Activated CD8-positive, alpha-beta T cell treated with anti-CD3 and anti-CD28 coated beads for 36 hours (primary cell): ENCODE results near the gene PTGER3. TPM values are rescaled to one million over a fixed set of nuclear protein-coding genes. Genes with fewer than 3 reads are reported as not detected.

Source experiments
- ATAC-seq: fragments of 200-7000 bp; cut with Tn5 transposase; one replicate; pipeline ENCODE4 v1.10.0; 2021; ENCODE audit warnings: mild to moderate bottlenecking, moderate library complexity
- CTCF ChIA-PET: fragments of 350-600 bp; sonication (Branson Sonifier 250); formaldehyde crosslinking; loops from one replicate; lab custom pipeline; 2021; ENCODE audit warnings: antibody characterized with exemption; lab: Charles Lee
- POLR2A ChIA-PET: fragments of 350-600 bp; sonication (Branson Sonifier 250); formaldehyde crosslinking; loops from one replicate; lab custom pipeline; 2021; ENCODE audit warnings: antibody characterized with exemption; lab: Charles Lee
- DNase-seq: peaks from one replicate; pipeline ENCODE4 v3.0.0-alpha.2; 2020
- H3K27ac Mint-ChIP-seq: one replicate; pipeline ENCODE4 v1.8.0; 2021; ENCODE audit warnings: mild to moderate bottlenecking, mixed read lengths
- H3K27me3 Mint-ChIP-seq: one replicate; pipeline ENCODE4 v1.8.0; 2021; ENCODE audit warnings: mixed read lengths
- H3K36me3 Mint-ChIP-seq: one replicate; pipeline ENCODE4 v1.8.0; 2021; ENCODE audit warnings: low read depth, mixed read lengths
- H3K4me1 Mint-ChIP-seq: one replicate; pipeline ENCODE4 v1.8.0; 2021; ENCODE audit warnings: low read depth, mixed read lengths
- H3K4me3 Mint-ChIP-seq: one replicate; pipeline ENCODE4 v1.8.0; 2021; ENCODE audit warnings: mild to moderate bottlenecking, moderate library complexity, mixed read lengths
- H3K9me3 Mint-ChIP-seq: one replicate; pipeline ENCODE4 v1.8.0; 2021; ENCODE audit warnings: mixed read lengths
- intact Hi-C: fragments of 100-400 bp; cut with micrococcal nuclease; formaldehyde crosslinking; loops from one replicate; pipeline ENCODE4 v1.10.0; 2022
- total RNA-seq, 2 experiments: library from RNA; stranded (reverse); gene quantifications; one replicate each; pipeline ENCODE4 v1.2.3, GENCODE V29; 2021
- TF ChIP-seq, protein P1 (sequence below): fragments of 200-600 bp; IDR thresholded peaks from one replicate; pipeline ENCODE4 v1.8.0; 2022; ENCODE audit warnings: antibody characterized with exemption, mild to moderate bottlenecking

Gene PTGER3
- total RNA-seq, 2 experiments from 2014 or later: not detected

DNA sequence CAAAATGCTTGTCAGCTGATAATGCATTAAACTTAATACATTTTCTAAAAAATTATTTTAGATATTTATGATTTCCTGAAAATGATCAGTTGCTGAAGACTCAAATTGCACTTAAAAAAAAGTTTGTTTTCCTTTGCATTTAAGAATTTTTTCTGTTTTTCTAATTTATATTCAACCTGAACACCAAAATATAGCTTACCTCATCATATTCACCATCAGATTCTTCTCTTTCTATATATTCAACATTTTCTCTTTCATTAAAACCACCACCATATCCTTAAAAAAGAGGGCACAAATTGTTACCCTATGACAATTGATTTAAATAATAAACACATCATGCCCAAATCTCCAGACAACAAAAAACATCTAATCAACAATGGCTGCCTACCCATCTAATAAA is 24.7 kb upstream of the PTGER3 start:
- Mint-ChIP-seq H3K9me3 (no peaks in the 10 kb centered on the region), H3K27ac (peak overlapping the region; percentile 48), H3K4me3 (no peak overlapping the region), H3K4me1 (peaks cover 35% of the 10 kb centered on the region), H3K36me3 (peaks cover 57% of the 10 kb centered on the region), H3K27me3 (no peaks in the 10 kb centered on the region)
- intact Hi-C loops: no loop called here
- ChIA-PET CTCF (interaction anchor here (2.0 kb wide), 1 partner anchor 9 kb away, joined by 6 read pairs; the partner anchor contains the start of gene ZRANB2), POLR2A (no interaction called here)
- DNase-seq (no peak), ATAC-seq (no peak)
- TF ChIP-seq, protein P1, sequence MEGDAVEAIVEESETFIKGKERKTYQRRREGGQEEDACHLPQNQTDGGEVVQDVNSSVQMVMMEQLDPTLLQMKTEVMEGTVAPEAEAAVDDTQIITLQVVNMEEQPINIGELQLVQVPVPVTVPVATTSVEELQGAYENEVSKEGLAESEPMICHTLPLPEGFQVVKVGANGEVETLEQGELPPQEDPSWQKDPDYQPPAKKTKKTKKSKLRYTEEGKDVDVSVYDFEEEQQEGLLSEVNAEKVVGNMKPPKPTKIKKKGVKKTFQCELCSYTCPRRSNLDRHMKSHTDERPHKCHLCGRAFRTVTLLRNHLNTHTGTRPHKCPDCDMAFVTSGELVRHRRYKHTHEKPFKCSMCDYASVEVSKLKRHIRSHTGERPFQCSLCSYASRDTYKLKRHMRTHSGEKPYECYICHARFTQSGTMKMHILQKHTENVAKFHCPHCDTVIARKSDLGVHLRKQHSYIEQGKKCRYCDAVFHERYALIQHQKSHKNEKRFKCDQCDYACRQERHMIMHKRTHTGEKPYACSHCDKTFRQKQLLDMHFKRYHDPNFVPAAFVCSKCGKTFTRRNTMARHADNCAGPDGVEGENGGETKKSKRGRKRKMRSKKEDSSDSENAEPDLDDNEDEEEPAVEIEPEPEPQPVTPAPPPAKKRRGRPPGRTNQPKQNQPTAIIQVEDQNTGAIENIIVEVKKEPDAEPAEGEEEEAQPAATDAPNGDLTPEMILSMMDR: no peak

DNA sequence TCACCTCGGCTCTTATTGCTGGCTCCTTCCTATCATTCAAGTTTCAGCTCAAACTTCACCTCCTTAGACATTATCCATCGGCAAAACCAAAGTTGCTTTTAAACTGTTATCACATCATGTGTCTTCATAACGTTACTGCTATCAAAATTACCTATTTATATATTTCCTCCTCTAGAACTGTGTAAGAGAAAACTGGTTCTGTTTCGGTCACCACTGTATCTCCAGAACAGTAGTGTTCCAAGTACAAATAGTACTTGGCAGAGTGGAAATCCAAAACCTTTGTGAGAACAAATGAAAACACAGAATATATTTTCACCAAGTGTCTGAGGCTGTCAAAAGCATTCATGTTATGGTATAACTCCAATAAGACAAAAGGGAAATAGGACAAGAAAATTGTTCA is 24.1 kb upstream of the PTGER3 start:
- Mint-ChIP-seq H3K27ac (peak overlapping the region; percentile 41), H3K9me3 (no peaks in the 10 kb centered on the region), H3K4me3 (no peak overlapping the region), H3K27me3 (no peaks in the 10 kb centered on the region), H3K36me3 (peaks cover 58% of the 10 kb centered on the region), H3K4me1 (peaks cover 35% of the 10 kb centered on the region)
- ATAC-seq (no peak), DNase-seq (no peak)
- TF ChIP-seq, protein P1: no peak
- ChIA-PET CTCF (interaction anchor here (2.0 kb wide), 1 partner anchor 9 kb away, joined by 6 read pairs; the partner anchor contains the start of gene ZRANB2), POLR2A (no interaction called here)
- intact Hi-C loops: no loop called here

DNA sequence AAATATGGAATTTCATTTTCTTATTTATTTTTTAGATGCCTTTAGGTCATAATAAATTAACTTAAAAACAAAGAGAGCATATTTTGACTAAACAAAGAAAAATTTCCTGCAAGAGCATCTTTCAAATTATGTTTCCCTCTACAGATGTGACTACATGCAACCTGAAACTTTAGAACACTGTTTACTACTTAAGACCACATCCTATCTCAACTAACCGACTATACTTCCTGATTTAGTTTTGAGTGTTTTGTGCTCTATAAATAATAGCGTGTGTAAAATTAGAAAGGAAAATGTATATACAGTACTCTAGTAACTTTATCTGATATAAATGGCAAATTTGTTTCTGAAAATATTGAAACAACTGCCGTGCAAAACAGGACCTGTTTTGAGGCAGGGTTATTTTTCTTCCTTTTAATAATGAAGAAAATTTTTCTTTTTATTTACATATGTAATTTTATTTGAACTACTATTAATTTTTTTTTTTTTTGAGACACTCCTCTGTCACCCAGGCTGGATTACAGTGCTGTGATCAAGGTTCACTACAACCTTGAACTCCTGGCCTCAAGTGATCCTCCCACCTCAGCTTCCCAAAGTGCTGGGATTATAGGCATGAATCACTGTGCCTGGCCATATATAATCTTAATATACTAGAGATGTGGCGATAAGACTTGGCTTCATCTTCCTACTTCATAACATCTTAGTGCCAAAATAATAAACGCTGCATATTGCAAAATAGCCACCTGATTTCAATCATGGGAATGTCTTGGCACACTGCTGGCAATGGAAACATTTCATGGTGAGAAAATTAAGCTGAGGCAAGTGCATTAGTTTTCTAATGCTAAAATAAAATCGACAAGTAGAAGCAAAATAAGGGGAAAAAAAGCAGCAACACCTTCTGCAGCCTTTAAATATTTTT is 21.0 kb upstream of the PTGER3 start:
- ATAC-seq (peak; percentile 51), DNase-seq (no peak)
- intact Hi-C loops: no loop called here
- CTCF ChIA-PET: interaction anchor here (2.0 kb wide), 1 partner anchor 12 kb away, joined by 6 read pairs; the partner anchor contains the start of gene ZRANB2
- Mint-ChIP-seq H3K36me3 (peaks cover 51% of the 10 kb centered on the region), H3K27ac (peak overlapping the region; percentile 78), H3K27me3 (no peaks in the 10 kb centered on the region), H3K4me3 (no peak overlapping the region), H3K4me1 (peaks cover 17% of the 10 kb centered on the region), H3K9me3 (no peaks in the 10 kb centered on the region)
- POLR2A ChIA-PET: interaction anchor here (1.0 kb wide), 1 partner anchor 8 kb away, joined by 3 read pairs; no protein-coding TSS in a partner anchor
- TF ChIP-seq, protein P1: no peak

DNA sequence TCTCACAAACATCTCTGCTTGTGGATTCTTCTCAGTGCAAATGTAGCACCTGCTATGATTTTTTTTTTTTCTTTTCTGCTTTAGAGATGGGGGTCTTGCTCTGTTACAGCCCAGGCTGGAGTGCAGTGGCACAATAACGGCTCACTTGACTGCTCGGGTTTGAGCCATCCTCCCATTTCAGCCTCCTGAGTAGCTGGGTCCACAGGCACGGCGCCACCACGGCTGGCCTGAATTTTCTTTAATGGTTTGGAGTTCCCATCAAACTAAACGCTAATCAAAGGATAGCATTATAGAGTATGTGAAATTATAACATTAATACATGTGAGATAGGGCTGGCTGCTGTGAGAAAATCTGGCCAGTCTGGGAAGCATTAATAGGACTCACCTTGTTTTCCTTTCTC is 7.2 kb upstream of the PTGER3 start:
- TF ChIP-seq, protein P1: no peak
- H3K27me3 Mint-ChIP-seq: peaks cover 4% of the 10 kb centered on the region
- no peaks in the 10 kb centered on the region for H3K9me3 Mint-ChIP-seq
- H3K4me3 Mint-ChIP-seq: no peak overlapping the region
- DNase-seq: no peak
- intact Hi-C loops: loop anchor here (5.0 kb wide), 1 partner anchor 527 kb away; no protein-coding TSS in a partner anchor
- peaks cover 8% of the 10 kb centered on the region for H3K36me3 Mint-ChIP-seq
- ChIA-PET CTCF (interaction anchor here (0.5 kb wide), 1 partner anchor 10 kb away, joined by 3 read pairs; no protein-coding TSS in a partner anchor), POLR2A (no interaction called here)
- no peak for ATAC-seq
- H3K27ac Mint-ChIP-seq: no peak overlapping the region
- no peaks in the 10 kb centered on the region for H3K4me1 Mint-ChIP-seq
